ENCODE data around the gene FAM170B. TPM values are rescaled to one million over a fixed set of nuclear protein-coding genes. Genes with fewer than 3 reads are reported as not detected.

FAM170B gene
- total RNA-seq, 2 donors from 2014 or later, result not detected

DNA sequence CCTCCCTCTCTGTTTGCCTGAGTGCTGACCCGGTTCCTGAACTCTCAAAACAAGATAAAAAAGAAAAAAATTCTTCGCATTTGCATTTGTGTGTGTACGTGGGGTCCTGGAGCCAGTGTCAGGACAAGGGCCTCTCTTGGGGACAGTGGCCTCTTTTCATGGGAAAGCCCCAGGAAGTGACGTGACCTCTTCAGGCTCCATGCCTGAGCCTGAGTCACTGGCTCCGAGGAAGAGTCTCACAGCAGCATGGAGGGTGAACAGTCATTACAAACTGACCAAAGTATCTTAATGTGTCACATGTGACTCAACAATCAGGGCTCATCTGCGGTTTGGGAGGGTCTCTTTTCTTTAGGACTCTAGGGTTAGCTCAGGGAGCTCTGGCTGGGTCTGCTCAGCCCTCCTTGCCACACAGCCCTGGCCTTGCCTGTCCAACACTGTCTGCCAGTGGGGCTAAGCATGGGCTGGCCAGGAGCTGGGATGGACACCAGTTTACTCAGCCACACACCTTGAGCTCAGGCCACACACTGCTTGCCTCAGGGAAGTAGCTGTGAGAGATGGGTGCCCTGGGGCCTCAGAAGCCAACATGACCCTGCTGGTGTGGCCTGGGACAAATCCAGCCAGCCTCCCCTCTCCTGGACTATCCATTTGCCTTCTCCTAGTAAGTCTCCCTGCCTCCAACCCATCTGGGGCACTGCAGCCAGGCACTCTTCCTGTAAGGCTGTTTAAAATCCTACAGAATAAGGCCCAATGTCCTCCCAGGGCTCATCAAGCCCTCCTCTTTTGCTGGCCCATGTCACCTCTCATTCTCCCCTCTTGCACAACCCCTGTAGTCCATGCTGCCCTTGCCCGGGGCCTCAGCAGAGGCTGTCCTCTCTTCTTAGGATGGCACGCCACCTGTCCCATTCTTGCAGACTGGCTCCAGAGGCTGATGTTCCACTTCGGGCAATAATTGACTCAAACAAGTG lies 43.9 kb upstream of the FAM170B start:
- Histone ChIP-seq H3K27me3 (no peaks in the 10 kb centered on the region), H3K9ac (ENCODE audit: low read depth in 2 of 2, low read length in 2 of 2) (peak overlapping the region in 1 of 2 donors; percentile 24), H3K36me3 (no peaks in the 10 kb centered on the region), H3K9me3 (no peaks in the 10 kb centered on the region), H3K4me1 (no peaks in the 10 kb centered on the region), H3K4me3 (no peak overlapping the region), H3K27ac (no peak overlapping the region)
- TF ChIP-seq, protein P1, sequence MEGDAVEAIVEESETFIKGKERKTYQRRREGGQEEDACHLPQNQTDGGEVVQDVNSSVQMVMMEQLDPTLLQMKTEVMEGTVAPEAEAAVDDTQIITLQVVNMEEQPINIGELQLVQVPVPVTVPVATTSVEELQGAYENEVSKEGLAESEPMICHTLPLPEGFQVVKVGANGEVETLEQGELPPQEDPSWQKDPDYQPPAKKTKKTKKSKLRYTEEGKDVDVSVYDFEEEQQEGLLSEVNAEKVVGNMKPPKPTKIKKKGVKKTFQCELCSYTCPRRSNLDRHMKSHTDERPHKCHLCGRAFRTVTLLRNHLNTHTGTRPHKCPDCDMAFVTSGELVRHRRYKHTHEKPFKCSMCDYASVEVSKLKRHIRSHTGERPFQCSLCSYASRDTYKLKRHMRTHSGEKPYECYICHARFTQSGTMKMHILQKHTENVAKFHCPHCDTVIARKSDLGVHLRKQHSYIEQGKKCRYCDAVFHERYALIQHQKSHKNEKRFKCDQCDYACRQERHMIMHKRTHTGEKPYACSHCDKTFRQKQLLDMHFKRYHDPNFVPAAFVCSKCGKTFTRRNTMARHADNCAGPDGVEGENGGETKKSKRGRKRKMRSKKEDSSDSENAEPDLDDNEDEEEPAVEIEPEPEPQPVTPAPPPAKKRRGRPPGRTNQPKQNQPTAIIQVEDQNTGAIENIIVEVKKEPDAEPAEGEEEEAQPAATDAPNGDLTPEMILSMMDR (IDR thresholded peaks at IDR 0.05), result no peak
- intact Hi-C loops (cut with DNase I), result no loop called here
- peak; percentile 26 for DNase-seq

DNA sequence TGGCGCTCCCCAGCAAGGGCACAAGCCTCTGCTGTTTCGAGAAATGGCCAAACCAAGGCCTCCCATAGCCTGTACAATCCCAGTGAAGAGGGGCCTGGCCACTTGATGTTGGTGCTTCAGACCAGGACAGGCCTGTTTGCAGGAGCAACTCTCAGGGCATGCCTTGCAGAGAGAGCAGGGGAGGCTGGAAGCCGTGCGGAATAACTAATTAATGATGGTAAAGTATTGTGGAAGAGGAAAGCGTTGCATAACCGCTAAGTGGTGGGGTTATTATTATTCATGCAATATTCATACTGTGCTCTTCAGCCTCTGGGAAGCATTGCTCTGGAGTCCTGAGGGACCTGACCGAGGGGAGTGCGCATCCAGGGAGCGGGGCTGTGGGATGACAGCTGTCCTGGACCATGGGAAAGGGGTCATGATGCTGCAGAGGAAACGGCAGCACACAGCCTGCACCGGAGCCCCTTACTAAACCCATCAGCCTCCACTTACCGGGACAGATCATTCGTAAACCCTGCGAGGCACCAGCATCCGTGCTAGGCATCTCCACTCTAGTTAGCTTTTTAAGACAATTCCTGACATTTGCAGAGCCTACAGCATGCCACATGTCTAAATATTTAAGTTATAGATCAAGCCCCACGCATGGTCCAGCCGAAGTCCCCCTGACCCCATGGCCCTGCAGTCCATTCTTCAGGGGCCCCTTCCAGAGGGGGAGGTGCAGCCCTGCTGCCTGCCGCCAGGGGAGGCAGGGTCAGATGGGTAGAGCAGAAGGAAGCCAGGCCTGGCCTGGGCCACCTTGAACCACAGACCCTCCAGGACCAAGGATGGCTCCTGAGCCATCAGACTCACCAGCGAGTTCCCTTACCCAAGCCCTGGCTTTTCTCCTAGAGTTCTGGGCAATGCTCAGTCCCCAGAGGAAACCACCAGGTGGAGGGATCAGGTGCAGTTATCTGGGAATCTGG lies 42.8 kb upstream of the FAM170B start:
- peak; percentile 15 for DNase-seq
- Histone ChIP-seq H3K27me3 (no peaks in the 10 kb centered on the region), H3K27ac (no peak overlapping the region), H3K36me3 (no peaks in the 10 kb centered on the region), H3K9me3 (no peaks in the 10 kb centered on the region), H3K4me3 (no peak overlapping the region), H3K4me1 (no peaks in the 10 kb centered on the region), H3K9ac (ENCODE audit: low read depth in 2 of 2, low read length in 2 of 2) (no peak overlapping the region)
- intact Hi-C loops (cut with DNase I), result no loop called here
- TF ChIP-seq, protein P1 (IDR thresholded peaks at IDR 0.05), result no peak

DNA sequence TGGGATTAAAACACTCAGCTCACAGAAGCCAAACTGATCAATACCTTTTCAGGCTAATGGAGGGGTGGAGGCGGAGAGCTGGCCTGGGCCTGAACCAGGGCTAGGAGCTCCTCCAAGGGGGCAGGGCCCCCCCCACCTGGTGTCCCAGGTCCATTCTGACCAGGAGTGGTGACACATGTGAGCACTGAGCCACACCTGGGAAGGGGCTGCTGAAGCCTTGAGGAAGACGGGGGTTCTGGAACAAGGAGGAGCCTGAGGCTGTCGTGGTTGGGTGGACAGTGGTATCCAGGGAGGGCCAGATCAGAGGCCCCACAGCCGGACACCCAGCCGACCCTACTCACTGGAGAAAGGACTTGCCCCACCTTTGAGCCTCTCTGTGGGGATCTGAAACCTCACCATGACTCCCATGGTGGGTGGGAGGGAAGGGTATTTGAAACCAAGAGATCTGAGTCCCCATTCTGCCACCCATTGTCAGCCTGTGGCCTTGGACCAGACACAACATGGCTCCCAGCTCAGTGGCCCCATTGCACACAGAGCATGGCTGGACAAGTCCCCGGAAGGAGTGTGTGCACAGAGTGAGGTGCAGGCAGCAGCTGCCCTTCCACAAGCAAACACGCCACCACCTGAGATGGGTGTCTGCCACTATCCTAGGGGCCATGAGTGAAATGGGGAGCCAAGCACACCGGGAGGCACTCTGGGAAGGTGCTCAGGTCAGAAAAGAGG lies 41.9 kb upstream of the FAM170B start:
- Histone ChIP-seq H3K4me3 (no peak overlapping the region), H3K36me3 (no peaks in the 10 kb centered on the region), H3K9me3 (no peaks in the 10 kb centered on the region), H3K27me3 (no peaks in the 10 kb centered on the region), H3K27ac (no peak overlapping the region), H3K9ac (ENCODE audit: low read depth in 2 of 2, low read length in 2 of 2) (no peak overlapping the region), H3K4me1 (no peaks in the 10 kb centered on the region)
- DNase-seq, result peak; percentile 14
- TF ChIP-seq, protein P1 (IDR thresholded peaks at IDR 0.05), result no peak
- intact Hi-C loops (cut with DNase I), result no loop called here

DNA sequence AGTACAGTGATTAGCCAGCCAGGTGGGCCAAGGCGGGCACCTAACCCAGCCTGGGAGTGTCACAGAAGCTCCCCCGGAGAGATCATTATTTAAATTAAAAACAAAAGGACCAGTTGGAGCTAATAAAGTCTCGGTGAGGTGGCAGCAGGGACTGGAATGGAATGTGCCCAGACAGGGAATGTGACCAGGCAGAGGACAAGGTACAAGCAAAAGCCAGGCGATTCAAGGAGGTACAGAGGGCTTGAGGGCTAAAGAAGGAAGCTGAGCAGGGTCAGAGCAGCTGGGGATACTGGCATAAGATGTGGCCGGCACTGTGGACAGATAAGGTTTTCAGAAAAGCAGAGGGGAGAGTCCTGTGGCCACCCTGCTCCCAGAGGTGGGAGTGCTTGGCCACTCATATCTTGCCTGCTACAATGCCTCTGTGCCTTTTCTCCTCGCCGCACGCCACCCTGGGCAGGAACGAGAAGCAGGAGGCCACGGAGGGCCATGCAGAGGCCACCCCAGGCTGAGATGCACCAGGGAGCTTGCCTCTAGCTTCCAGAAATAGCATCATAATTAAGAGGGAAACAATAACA lies 41.2 kb upstream of the FAM170B start:
- Histone ChIP-seq H3K27me3 (no peaks in the 10 kb centered on the region), H3K4me1 (no peaks in the 10 kb centered on the region), H3K27ac (no peak overlapping the region), H3K4me3 (no peak overlapping the region), H3K36me3 (no peaks in the 10 kb centered on the region), H3K9ac (ENCODE audit: low read depth in 2 of 2, low read length in 2 of 2) (no peak overlapping the region), H3K9me3 (no peaks in the 10 kb centered on the region)
- DNase-seq, result no peak
- intact Hi-C loops (cut with DNase I), result no loop called here
- TF ChIP-seq, protein P1 (IDR thresholded peaks at IDR 0.05), result no peak
